AG04449 (cell line): Measurements from ENCODE around the gene CCDC184.

ENCODE experiments used
- CTCF ChIA-PET: fragments of 350-600 bp; formaldehyde crosslinking; extraction: SDS; loops from one replicate; lab custom pipeline; 2021; ENCODE audit warnings: antibody characterized with exemption; lab: Yijun Ruan, JAX
- POLR2A ChIA-PET: fragments of 400-600, 350-600 bp; formaldehyde crosslinking; extraction: SDS; loops from one replicate; lab custom pipeline; 2020; ENCODE audit warnings: antibody characterized with exemption, inconsistent platforms; lab: Yijun Ruan, JAX
- DNase-seq: peaks from one replicate; pipeline ENCODE4 v3.0.0-alpha.2; 2010; ENCODE audit warnings: low read depth, low spot score
- H3K4me3 ChIP-seq: 2 replicates; pipeline ENCODE4 v1.5.1; 2011; ENCODE audit warnings: low read depth, mild to moderate bottlenecking, control low read depth, low read length
- TF ChIP-seq, protein P1 (sequence below): IDR thresholded peaks from one replicate; pipeline ENCODE4 v1.5.1; 2011; ENCODE audit warnings: mild to moderate bottlenecking, moderate library complexity, low read length, control low read depth, inconsistent platforms; ENCODE audit not compliant: insufficient read depth; ENCODE audit errors: missing control alignments

The CCDC184 gene

DNA sequence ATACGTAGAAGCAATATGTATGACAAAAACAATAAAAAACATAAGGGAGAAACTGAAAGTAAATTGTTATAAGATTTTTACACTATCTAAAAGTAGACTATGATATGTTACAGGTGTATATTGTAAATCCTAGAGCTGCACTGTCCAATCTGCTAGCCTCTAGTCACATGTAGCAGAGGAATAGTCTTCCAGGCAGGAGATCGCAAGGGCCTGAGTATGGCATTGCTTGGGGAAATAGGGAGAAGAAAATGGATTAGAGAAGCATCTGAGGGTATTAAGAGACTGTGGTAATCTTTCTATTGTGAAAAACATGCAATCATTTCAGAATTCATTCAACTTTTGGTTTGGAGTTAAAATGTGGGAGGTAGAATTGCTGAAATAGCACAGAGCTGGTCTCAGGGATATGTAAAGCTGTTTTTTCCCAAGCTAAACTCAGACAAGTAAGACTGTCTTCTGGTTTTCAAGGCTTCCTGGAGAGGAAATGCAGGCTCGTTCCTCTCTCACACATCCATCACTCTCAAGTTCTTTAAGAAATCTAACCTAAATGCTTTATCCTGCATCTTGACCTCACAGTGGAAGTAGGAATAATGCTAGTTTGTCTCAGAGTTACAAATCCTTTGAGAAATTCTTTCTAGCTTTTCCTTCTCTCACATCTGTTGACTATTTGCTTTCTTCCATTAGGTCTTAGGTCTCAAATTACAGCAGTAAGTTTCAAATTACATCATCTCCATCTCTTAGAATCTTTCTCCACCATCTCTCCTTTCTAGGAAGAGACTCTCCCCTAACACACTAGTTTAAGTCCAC, 7.6 kb upstream of the CCDC184 start:
- TF ChIP-seq, protein P1, sequence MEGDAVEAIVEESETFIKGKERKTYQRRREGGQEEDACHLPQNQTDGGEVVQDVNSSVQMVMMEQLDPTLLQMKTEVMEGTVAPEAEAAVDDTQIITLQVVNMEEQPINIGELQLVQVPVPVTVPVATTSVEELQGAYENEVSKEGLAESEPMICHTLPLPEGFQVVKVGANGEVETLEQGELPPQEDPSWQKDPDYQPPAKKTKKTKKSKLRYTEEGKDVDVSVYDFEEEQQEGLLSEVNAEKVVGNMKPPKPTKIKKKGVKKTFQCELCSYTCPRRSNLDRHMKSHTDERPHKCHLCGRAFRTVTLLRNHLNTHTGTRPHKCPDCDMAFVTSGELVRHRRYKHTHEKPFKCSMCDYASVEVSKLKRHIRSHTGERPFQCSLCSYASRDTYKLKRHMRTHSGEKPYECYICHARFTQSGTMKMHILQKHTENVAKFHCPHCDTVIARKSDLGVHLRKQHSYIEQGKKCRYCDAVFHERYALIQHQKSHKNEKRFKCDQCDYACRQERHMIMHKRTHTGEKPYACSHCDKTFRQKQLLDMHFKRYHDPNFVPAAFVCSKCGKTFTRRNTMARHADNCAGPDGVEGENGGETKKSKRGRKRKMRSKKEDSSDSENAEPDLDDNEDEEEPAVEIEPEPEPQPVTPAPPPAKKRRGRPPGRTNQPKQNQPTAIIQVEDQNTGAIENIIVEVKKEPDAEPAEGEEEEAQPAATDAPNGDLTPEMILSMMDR = no peak
- POLR2A ChIA-PET = no interaction called here
- no peak for DNase-seq
- CTCF ChIA-PET = interaction anchor here (1.0 to 9.5 kb wide), 7 partner anchors 10 to 213 kb away, joined by 3 to 77 read pairs (median 5); partner anchors contain the start of genes ASB8 and TMEM106C
- no peak overlapping the region for H3K4me3 ChIP-seq

DNA sequence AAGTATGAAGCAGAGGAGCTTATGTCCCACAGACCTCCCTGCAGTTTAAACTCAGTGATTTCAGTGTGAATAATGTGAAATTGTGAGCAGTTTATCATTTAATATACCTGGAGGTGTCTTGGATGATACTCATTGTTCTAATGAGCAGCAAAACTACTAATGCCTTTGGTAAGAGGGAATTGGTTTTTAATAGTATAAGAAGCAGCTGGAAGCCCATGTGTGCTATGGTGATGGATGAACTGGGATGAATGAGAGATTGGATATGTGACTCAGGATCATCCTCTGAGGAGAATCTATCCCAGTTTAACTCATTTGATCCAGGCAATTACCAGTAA, 7.1 kb upstream of the CCDC184 start:
- TF ChIP-seq, protein P1 = no peak
- POLR2A ChIA-PET = no interaction called here
- H3K4me3 ChIP-seq = no peak overlapping the region
- CTCF ChIA-PET = interaction anchor here (0.6 to 9.5 kb wide), 7 partner anchors 9 to 21 kb away, joined by 3 to 77 read pairs (median 5); no protein-coding TSS in a partner anchor
- no peak for DNase-seq

DNA sequence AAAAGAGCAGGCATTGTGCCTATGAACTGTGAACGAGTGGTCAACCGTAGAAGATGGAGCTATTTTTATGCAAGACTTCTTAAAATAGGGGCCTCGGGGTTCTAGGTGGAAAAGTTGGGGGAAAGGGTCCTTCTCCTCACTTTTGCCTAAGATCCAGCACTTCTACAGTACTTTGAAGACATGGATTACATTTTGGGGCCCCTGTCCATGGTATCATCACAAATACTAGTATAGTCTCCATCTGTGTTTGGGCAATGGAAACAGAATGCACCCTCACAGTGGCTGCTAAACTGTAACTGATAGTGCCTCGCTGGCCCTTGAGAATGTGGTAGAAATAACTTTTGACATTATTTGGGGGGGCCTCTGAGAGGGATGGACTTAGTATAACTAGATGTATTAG, 5.5 kb upstream of the CCDC184 start:
- no peak for DNase-seq
- no peak overlapping the region for H3K4me3 ChIP-seq
- POLR2A ChIA-PET = no interaction called here
- TF ChIP-seq, protein P1 = no peak
- CTCF ChIA-PET = interaction anchor here (1.5 to 9.5 kb wide), 3 partner anchors 12 to 19 kb away, joined by 7 to 77 read pairs (median 23); no protein-coding TSS in a partner anchor

DNA sequence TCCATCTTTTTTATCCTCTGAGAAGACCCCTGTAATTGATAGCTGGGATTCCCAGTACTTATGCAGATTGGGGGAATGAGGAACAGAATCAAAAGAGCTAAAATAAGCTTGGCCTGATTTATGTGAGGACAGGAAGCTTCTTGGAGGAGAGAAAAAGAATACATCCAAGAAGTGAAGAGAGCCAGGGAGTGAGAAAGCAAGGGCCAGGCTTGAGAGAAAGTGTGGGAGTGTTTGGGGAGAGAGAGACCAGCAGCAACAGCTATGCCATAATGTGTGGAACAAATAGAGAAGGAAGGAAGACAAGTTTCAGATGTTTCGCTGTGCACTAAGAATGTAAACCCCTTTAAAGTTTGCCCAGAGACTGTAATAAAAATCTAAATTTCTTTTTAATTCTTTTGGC, 4.0 kb upstream of the CCDC184 start:
- CTCF ChIA-PET = interaction anchor here (0.8 to 9.5 kb wide), 7 partner anchors 9 to 216 kb away, joined by 3 to 77 read pairs (median 3); partner anchors contain the start of gene TMEM106C
- TF ChIP-seq, protein P1 = no peak
- no peak for DNase-seq
- POLR2A ChIA-PET = no interaction called here
- no peak overlapping the region for H3K4me3 ChIP-seq

DNA sequence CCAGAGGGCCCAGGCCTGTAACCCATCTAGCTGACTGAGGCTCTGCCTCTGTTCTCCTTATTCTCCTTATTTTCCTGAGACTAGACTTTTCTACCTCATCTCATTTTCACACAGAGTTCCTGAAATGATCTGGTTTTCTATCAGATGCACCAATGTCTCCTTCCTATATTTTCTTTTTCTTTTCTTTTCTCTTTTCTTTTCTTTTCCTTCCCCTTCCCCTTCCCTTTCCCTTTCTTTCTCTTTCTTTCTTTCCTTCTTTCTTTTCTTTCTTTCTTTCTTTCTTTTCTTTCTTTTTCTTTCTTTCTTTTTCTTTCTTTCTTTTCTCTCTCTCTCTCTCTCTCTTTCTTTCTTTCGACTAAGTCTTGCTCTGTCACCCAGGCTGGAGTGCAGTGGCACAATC, 3.0 kb upstream of the CCDC184 start:
- TF ChIP-seq, protein P1 = no peak
- DNase-seq = no peak
- no peak overlapping the region for H3K4me3 ChIP-seq
- ChIA-PET POLR2A (no interaction called here), CTCF (interaction anchor here (0.8 to 9.5 kb wide), 4 partner anchors 8 to 96 kb away, joined by 3 to 77 read pairs (median 3); no protein-coding TSS in a partner anchor)

DNA sequence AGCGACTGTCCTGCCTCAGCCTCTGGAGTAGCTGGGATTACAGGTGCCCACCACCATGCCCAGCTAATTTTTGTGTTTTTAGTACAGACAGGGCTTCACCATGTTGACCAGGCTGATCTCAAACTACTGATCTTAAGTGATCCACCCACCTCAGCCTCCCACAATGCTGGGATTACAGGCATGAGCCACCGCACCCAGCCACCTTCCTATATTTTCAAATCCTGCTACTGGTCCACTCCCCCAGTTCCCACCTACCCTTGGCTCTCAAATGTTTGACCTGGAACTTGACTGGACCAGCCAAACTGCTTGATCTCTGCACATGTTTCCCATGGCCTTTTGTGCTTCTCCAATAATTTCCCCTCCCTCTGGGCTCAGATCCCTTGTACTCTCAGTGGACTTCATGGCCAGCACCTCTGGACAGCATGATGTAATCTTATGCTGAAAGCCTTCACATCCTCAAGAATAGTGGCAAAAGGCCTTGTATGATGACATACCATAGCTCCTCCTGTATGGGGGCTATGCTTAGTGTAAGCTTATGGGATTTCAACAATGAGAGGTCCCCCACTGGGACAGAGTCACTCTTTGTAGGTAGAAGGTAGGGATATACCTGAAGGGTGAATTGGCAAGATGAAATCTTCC, 2.5 kb upstream of the CCDC184 start:
- H3K4me3 ChIP-seq = no peak overlapping the region
- CTCF ChIA-PET = interaction anchor here (0.9 to 9.5 kb wide), 3 partner anchors 12 to 217 kb away, joined by 4 to 77 read pairs (median 5); partner anchors contain the start of gene TMEM106C
- DNase-seq = no peak
- POLR2A ChIA-PET = no interaction called here
- TF ChIP-seq, protein P1 = no peak
